ENCODE data around the gene RASGEF1C.
A peak's percentile ranks its signal among the peaks of the same experiment; 100 is the strongest.

Gene RASGEF1C

GRCh38 chr5:180079702-180080466 lies 129.1 kb downstream of the RASGEF1C start:
- no peak for DNase-seq

GRCh38 chr5:180078348-180078747 lies 130.7 kb downstream of the RASGEF1C start:
- no peak for DNase-seq

GRCh38 chr5:180077594-180078284 lies 131.3 kb downstream of the RASGEF1C start:
- no peak for DNase-seq

- DNase-seq = no peak
These were observed 133.3 kb downstream of the RASGEF1C start for GRCh38 chr5:180075703-180076102.

GRCh38 chr5:180074462-180074861 lies 134.5 kb downstream of the RASGEF1C start:
- no peak for DNase-seq

- DNase-seq = no peak
These were observed 136.5 kb downstream of the RASGEF1C start for GRCh38 chr5:180072556-180072955.

- no peak for DNase-seq
These were observed 136.8 kb downstream of the RASGEF1C start for GRCh38 chr5:180072256-180072548.

- DNase-seq = peak; percentile 91
These were observed 137.3 kb downstream of the RASGEF1C start, which contains the start of gene RNF130 for GRCh38 chr5:180071531-180072255. RNF130 (minus strand) TSS chr5:180071759; CDS start chr5:180071702, 57 bp downstream.

- DNase-seq = peak; percentile 38
These were observed 138.1 kb downstream of the RASGEF1C start for GRCh38 chr5:180070756-180071530.

GRCh38 chr5:180069589-180070247 lies 139.3 kb downstream of the RASGEF1C start:
- no peak for DNase-seq

- no peak for DNase-seq
These were observed 140.4 kb downstream of the RASGEF1C start for GRCh38 chr5:180068519-180069090.

GRCh38 chr5:180067986-180068385 lies 141.0 kb downstream of the RASGEF1C start:
- DNase-seq = no peak

- DNase-seq = no peak
These were observed 148.8 kb downstream of the RASGEF1C start for GRCh38 chr5:180060192-180060591.

GRCh38 chr5:180059326-180059725 lies 149.7 kb downstream of the RASGEF1C start:
- no peak for DNase-seq

- no peak for DNase-seq
These were observed 152.9 kb downstream of the RASGEF1C start for GRCh38 chr5:180056153-180056552.

GRCh38 chr5:180054226-180054625 lies 154.8 kb downstream of the RASGEF1C start:
- DNase-seq = no peak

- DNase-seq = no peak
These were observed 155.9 kb downstream of the RASGEF1C start for GRCh38 chr5:180053061-180053602.

- no peak for DNase-seq
These were observed 156.7 kb downstream of the RASGEF1C start for GRCh38 chr5:180052211-180052818.

All from stimulated activated CD8-positive, alpha-beta memory T cell treated with anti-CD3 and anti-CD28 coated beads, Interleukin-4, amount 100 ng/mL, for 48 hours (primary cell).